GM19240 (cell line): ENCODE results near the gene TMEM200A.

Source experiments
- DNase-seq: peaks from one replicate; pipeline ENCODE4 v3.0.0; 2011; ENCODE audit warnings: low spot score; ENCODE audit not compliant: insufficient read length

The TMEM200A gene

DNA sequence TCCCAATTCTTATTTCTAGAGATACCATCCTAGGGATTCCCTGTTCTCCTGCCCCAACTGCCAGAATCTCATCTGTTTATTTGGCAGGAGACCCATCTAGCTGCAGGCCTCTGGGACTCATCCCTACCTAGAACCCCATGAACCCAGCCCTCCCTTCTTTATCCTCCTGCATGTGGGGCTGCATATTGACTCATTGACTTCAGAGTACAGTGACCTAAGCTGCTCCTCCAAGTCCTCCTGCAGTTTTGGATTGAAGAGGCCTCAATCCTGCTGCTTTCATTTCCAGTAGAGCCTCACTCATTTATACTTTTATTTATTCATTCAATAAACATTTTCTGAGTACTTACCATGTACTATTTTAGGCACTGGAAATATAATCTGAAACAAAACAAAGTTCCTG is 11.6 kb downstream of the TMEM200A start:
- DNase-seq = no peak

DNA sequence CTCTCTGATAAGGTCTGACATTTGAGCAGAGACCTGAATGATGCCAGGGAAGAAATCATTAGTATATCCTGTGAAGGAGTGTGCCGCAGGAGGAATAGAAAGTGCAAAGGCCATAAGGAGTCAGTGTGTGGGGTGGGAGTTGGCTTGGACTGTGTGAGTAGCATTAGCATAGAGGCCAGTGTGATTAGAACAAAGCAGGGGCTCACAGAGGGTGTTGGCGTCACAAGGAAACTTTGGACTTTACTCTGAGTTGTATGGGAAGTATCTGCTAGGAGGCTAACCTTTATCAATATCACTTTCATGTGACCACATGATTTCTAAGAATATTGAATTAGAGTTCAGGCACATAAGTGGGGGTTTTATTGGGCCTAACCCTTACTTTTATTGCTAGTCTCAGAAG is 12.1 kb downstream of the TMEM200A start:
- no peak for DNase-seq

DNA sequence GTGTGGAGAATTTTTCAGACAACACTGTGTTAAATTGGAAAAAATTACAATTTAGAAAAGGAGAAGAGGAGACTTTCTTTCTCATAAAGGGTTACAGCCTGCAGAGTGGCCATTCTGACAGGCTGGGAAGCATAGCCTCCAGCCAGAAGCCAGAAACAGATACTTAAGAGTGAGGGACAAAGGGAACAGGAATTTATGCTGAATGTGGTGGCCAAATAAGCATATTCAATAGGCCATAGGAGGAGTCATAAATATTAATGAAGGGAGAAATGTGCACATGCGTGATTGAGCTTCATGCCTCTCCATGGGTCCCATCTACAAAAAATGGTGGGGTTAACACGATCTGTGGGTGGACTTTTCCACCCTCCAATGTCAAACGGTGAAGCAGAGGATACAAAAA is 13.4 kb downstream of the TMEM200A start:
- no peak for DNase-seq

DNA sequence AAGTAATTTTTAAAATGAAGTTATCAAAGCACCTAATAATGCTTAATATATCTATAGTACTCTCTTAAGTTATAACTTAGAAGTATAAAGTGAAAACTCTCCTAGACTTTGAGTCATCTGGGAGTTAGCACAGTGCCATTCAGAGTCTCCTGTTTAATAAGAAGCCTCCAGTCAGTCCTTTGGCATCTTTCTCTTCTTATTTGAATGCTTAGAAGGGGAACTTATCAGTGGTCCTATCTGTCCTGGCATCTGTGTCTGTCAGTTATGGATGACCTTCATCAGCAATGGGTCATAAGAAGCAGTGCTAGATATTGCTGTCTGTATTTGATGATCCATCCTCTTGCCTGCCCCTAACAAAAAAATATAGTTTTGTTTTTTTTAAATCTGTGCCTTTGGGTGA is 15.2 kb downstream of the TMEM200A start:
- DNase-seq = no peak

DNA sequence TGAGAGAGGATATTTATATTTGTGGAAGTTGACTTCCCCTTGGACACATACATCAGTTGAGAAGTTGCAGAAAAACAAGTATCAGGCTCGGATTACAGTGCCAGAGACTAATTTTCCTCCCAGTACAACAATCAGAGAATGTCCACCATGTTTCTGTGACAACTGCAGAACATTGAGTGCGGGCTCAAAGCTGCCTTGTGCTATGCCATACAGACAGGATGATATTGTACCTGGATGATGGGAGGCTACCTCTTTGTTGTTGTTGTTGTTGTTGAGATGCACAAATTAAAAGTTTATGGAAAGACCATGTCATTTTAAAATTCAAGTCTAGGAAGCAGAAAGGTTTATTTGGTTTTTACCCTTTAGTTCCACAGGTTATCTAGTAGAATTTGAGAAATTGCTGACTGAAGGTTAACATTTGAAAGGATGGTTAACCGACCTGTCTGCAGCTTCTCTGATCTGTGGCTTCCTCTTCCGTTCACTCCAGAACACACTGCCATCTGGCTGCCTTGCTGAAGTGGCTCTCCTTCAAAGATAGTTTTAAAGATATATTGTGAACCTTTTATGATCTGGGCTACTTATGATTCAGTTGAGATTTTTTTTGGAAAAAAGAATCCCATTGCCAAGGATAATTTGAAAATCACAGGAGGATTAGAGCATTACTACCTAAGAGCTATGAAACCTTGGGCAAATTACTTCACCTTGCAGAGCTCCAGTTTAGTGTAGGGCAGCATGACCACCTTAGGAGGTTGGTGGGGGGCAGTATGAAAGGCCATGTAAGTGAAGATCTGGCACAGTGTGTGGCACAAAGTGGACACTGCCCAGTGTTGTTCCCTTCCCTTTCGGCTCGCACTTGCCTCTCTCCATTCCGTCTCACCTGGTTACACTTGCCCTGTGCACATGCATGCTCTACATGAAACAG is 15.9 kb downstream of the TMEM200A start:
- DNase-seq = no peak

DNA sequence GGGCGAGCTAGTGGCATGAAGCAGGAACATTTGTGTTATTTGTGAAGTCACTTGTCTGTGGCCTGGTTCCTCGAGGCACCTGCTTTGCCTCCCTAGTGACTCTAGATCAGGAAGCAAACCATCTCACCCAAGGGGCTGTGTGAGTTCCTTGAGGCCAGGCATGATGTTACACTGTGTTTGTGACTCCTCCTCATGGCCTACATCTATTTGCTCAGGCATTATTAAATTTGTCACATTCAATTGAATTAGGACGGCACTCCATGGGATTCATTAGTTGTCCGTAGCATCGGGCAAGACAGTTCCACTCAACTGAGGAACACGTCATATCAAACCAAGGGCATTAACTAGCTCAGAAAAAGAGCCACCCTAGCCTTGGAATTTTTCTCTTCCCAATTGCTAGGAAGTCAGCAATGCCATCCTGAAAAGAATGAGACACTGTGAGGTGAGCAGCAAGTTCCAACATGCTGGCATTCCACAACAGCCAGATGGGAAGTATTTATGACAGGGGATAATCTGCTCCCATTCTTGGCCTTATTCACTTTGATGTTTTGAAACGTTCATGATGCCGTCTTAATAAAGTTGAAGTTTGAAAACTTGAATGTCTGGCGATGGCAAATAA is 17.2 kb downstream of the TMEM200A start:
- no peak for DNase-seq

DNA sequence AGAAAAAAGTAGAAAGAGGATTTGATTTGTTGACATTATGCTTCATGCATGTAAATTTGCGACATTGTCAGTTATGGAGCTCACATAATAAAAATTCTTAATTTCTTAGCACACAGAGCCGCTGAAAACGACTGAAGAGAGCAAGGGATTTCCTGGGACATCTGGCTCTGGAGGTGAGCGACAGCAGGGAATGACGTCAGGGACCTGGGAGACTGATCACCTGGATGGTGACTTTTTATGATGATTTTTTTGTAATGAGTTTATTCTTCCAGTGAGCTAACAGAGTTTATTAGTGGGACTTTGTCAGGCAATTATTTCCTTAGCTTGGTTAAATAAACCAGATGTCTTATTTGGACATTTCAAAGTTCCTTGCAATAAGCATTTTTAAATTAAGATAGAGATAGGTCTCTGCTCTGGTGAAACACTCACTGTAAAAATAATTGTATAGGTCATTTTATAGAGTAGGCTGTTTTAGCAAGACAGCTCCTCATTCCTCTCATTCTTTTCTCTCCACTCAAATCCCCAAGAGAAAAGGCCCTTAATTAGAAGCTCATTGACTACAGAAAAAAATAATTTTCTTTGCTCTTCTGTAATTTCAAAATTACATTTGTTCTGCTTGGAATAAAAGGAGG is 19.4 kb downstream of the TMEM200A start:
- no peak for DNase-seq

DNA sequence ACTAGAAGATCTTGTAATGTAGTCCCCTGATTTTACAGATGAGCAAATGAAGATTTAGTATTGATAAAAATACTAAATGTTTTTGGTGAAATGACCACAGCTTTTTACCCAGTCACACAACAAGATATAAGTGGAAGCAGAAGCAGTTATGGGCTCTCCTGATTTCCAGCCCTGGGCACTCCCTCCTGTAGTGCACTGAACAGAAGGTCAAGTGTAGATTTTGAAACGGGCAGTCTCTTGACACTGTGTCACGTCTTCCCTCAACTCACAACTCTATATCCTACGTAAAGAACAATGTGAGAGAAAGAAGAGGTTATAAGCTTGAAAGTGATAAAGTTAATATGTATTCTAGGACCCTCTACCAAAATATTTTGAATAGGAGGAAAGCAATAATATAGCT is 23.3 kb downstream of the TMEM200A start:
- DNase-seq = no peak

DNA sequence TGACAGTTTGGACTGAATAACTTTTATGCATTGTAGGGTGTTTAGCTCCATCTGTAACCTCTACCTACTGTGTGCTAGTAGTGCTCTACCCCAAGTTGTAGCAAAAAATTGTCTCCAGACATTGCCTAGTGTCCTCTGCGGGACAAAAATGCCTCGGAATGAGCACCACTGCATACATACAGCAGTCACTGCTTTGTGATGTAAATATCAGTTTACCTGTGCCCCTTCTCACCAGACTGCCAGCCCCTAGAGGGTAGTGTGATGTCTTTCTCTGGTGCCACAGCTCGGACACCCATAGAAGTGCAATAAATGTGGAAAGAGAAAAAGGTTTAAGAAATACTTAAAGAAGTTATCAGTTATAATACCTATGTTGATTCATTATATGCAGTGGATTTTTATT is 25.1 kb downstream of the TMEM200A start:
- no peak for DNase-seq

DNA sequence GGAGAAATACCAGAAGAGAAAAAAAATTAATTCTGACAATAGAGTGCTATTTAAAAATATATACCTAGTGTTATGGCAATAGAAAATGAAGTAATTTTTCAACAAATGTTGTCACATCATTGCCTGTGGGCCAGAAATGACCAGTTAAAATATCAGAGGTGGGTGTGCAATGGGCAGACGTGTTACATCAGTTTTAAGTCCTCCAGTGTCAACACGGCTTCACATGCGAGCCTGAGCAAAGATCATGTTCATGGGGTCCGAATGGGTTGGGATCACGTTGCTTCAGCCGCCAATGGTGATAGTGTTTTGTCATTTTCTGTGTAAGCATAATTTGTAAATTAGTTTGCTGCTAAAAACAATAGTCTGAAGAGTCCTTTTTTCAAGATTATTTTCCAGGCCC is 27.5 kb downstream of the TMEM200A start:
- no peak for DNase-seq

DNA sequence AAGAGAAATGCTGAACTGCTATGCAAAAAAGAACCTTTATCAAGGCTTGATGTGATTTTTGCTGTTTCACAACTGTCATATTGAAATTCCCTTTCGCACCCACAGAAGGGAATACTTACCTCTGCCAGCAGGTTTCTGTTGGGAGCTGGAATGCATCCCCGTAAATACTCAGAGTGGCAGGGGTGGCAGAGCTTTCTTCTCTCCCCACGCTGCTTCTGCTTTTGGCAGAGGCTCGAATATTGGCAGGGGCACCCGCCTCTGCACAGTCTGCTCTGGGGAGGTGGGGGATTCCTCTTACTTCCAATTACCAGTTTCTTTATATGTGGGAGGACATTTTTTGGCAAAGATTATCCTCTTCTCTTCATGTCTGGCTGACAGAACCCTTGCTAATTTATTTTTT is 28.4 kb downstream of the TMEM200A start:
- DNase-seq = no peak

DNA sequence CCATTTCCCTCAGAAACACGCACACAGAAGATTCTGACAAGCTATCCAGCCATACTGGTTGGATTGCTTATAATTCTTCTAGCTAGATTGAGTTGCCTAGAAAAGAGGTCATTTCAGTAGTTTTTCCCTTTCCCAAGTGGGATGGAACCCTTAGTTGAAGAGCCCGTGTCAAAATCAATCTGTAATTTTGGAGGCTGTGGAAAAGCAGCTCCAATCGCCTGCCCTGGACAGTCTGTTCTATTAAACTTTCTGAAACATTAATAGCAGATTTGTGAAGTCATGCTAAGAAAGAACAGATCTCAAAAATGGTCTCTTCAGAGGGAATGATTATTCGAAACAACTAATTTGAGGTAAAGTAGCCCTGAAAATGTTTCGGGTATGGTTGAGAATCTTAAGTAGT is 29.3 kb downstream of the TMEM200A start:
- no peak for DNase-seq

DNA sequence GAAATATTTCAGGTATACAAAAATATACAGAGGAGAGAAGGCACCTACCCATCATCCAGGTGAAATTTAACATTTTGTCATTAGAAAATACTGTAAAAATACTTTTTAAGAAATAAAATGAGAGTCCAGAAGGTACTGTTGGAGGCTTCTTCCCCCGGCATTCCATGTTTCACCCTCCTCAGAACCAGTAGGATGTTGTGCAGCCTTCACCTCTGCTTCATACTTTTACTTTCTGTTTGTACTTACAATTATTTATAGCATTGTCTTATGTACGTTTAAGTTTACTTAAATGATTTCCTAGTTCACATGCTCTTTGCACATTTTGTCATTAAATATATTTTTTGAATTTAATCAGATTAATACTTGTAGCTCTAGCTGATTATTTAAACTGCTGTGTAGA is 30.9 kb downstream of the TMEM200A start:
- no peak for DNase-seq

DNA sequence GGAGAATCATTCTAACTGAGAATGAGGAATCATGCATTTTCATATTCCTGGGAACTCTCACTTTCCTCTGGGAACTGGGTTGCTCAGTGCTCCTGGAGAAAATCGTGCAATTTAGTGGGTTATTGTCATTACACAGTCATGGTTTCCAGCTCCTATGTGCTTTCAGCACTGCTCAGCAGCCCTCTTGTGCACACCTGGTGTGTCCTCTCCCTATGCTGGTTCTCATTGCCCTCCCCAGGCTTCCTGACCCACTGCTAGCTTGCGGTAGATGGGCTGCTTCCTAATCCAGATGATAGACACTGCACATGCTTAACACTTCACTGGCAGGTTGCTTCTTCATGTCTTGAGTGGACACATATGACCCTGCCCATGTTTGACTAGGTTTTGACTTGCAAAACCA is 39.7 kb downstream of the TMEM200A start:
- DNase-seq = no peak

DNA sequence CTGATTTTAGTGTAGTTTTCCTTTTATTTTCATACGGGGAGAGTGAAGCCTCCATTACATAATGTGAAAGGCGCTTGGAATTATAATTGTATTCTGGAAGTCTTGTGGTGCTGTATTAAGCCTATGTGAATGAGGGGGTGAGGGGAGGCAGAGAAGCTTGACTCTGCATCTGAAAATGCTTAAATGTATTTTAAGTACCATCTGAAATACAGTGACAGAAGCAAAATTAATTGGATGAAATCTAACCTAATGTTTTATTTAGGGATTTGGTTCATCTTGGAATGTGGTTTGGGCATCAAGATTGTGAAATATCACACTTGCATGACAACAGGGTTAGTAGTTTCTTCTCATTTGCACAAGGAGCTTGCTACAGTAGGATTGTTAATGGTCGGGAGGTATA is 41.2 kb downstream of the TMEM200A start:
- no peak for DNase-seq

DNA sequence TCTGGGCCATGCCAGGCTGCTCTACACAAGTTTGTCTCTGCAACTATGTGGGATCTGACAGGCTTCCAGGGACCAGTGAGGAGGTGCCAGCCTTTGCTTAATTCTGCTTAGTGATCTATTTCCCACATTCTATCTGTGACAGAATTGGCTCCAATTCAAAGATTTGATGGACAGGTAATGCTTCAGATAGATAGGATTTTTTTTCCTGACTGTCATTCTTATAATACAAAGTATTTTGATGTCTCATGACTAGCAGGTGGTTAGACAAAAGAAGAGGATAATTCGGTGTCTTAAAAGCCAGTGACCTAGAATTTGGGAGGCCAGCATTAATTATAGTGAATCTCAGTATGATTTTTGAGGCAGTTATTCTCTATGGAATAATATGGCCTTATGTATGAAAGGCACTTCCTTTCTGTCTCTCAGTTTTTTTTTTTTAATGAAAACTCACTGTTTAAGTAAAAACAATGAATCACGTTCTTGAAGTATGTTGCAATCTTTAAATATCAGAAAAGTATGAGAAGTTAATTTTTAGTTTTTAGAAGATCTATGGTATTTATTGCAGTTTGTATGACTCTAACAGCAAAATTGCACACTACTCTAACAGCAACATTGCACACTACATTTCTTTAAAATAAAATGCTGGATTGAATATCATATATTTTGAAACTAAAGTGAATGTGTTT is 43.7 kb downstream of the TMEM200A start:
- no peak for DNase-seq

DNA sequence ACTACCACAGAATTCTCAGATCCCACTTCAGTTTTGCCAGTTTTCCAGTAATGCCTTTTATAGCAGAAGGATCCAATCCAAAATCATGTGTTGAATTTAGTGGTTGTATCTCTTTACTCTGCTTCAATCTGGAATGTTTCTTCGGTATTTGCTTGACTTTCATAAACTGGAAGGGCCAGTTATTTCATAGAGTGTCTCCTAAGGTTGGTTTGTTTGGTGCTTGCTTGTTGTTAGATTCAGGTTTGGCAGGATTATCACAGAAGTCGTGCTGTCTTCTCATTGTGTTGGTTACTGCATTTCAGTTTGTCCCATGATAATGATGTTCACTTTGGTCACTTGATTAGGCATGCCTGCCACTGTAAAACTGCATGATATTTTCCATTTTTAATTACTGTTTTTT is 45.7 kb downstream of the TMEM200A start:
- no peak for DNase-seq

DNA sequence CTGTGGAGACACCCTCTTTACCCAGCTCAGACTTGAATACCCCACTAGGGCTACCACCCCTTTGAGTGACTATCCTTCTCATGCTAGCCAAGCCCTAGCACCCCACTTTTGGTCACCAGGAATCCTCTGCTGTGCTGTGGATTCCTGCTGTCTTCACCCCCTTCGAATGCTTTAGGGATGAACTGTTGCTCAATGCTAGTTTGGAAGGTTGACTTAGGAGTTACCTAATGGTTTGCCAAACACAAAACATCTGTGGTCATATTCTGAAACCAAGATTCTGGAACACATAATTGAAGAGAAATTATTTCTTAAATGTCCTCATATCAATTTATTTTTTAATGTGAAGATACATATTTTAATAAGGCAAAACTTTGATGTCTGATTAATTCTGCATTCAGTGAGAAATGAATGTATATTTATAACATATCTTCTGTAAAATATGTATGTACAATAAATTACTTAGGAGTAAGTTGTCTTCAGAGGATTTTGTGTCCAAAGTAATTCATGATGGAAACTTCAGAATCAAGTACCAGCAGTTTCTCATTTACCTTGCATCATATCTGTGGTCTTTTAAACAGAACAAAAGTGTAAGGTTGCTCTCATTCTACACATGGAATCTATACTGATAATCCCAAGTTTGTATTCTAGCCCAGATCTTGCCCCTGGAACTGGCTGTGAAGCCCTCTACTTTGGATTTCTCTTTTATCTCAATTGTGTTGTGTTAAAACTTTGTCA is 46.9 kb downstream of the TMEM200A start:
- DNase-seq = no peak

DNA sequence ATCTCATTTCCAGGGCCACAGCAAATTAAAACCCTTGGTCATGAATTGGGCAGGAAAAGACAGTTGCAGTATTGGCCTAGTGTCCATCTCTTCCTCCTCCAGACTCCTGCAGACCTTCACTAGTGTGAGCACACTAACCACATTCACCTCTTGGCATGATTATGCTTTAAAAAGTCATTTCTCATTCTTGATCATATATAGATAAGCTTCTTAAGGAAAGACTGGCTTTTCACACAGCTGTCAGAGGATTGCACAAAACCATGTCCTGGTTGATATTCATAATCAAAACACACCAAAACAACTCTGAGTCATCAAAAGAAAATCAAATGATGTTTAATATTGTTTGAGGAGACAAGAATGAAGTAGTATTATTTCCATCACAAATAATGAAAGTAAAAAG is 52.1 kb downstream of the TMEM200A start:
- DNase-seq = no peak

DNA sequence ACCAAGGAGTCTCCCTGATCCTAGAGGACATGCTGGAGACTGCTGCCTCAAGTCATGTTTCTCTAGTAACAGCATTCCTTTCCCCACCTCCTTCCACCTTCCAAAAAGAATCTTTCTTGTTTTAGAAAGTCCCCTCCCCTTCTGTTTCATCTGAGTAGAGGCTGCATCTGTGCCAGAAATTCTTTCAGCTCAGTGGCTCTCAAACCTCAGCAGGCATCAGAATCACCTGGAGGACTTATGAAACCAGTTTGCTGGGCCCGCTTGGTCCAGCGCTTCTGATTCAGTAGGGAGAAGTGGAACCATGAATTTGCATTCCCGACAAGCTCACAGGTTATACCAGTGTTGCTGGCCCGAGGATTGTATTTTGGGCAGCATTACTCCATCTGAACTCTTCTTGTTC is 55.1 kb downstream of the TMEM200A start:
- DNase-seq = no peak

DNA sequence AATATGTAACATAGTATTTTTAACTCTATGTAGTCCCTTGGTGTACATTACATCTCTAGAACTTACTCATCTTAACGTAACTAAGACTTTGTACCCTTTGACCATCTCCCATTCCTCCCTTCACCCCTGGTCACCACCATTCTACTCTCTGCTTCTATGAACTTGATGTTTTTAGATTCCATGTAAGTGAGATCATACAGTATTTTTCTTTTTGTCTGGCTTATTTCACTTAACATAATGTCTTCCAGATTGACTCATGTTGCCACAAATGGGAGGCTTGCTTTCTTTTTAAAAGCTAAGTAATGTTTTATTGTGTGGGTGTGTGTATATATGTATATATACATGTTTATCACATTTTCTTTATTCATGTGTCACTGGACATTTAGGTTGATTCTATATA is 55.8 kb downstream of the TMEM200A start:
- no peak for DNase-seq
